ENCODE data around the gene MRPL51.

- TF ChIP-seq CTCF (IDR thresholded peaks at IDR 0.05 in 2 of 3, conservative IDR thresholded peaks at IDR 0.05 in 1 of 3; ENCODE audit: control insufficient read depth in 2 of 3, extremely low read depth in 1 of 3, insufficient read depth in 1 of 3, low read depth in 3 of 3, low read length in 3 of 3) = peak in 1 of 3 experiments; percentile 35; a peak in 1 of 6 replicates
- peak; percentile 46; the same call in 1 of the 2 replicates for TF ChIP-seq NBN (IDR thresholded peaks at IDR 0.05)
- no peak for TF ChIP-seq ZNF274 (IDR thresholded peaks at IDR 0.05; ENCODE audit: insufficient read depth, insufficient read length)
- no peak for TF ChIP-seq REST (IDR thresholded peaks at IDR 0.05; ENCODE audit: low read depth, low read length)
- TF ChIP-seq HDAC2 (IDR thresholded peaks at IDR 0.05) = no peak
- TF ChIP-seq USF2 (IDR thresholded peaks at IDR 0.05; ENCODE audit: borderline replicate concordance, low read depth, low read length) = no peak
- no peak for TF ChIP-seq RFX5 (IDR thresholded peaks at IDR 0.05; ENCODE audit: low read depth, low read length)
Measured at GRCh38 chr12:6540181-6540877, 47.3 kb upstream of the MRPL51 start.

Measured in GM12878 (cell line).